ENCODE data around the gene GNA12.
A peak's percentile ranks its signal among the peaks of the same experiment; 100 is the strongest.
"Not testable (repeated sequence)": the region's sequence is repeated elsewhere in the genome, so short reads cannot be mapped to it uniquely, and the experiment has no call there.

GNA12 gene

DNA sequence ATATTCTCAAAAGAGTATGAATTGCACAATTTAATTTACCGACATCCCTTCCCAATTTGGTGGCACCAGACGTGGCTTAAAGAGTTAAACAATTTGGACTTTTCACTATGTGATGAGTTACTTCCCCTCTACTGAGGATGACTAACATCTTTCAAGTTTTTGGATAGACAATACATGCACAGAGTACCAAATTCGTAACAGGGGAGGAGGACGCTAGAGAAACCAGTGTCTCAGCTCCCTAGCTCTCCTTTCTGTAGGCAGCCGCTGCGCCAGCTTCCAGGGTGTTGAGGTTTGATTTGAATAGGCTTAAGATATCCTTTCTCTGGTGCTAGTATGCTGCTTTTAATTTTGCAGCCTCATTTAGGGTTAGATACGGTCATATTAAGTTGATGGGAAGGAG lies 69.2 kb downstream of the GNA12 start:
- DNase-seq = no peak

DNA sequence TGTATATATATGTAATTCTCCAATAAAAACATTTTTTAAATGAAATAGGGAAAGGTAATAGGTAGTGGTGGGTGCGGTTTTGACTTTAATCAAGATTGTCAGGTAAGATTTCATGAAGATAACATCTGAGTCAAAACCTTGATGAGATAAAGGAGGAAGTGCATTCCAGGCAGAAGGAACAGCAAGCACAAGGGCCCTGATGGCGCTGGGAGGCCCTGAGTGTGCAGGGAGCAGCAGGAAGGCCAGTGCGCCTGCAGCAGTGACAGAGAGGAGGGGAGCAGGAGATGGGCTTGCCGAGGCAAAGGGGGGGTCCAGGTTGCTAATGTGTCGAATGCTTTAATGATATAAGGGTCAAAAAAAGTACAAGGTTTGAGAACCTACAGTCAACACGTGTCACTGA lies 69.8 kb downstream of the GNA12 start:
- DNase-seq = no peak

DNA sequence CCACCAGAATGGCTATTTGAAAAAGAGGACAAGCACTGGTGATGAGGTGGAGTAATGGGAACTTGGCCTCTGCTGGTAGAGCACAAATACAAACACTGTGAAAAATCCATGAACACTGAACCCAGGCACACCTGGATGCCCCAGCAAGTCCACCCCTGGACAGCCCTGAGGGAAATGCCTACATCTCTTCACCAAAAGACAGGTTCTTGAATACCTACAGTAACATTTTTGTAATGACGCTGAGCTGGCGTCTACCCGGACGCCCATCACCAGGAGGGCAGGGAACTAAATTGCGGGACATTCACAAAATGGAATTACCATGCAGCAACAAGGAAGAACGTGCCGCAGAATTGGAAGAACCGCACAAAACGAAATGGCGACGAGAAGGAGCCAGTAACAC lies 70.5 kb downstream of the GNA12 start:
- DNase-seq = no peak

DNA sequence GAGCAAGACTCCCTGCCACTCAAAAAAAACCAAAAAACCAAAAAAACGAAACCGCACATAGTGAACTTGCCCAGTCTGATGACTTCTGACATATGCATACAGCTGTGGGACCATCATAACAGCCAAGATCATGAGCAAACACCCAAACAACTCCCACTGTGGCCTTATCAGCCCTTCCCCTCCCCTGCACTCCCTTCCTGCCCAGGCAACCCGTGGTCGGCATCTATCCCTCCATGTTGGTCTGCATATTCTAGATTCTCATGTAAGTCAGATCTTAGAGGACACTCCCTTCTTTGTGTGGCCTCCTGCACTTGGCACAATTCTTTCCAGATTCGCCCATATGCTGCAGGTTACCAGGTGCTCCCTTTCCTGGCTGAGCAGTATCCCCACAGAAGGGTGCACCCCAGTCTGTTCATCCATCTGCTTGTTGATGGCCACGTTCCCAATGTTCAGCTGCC lies 72.8 kb downstream of the GNA12 start:
- DNase-seq = no peak

DNA sequence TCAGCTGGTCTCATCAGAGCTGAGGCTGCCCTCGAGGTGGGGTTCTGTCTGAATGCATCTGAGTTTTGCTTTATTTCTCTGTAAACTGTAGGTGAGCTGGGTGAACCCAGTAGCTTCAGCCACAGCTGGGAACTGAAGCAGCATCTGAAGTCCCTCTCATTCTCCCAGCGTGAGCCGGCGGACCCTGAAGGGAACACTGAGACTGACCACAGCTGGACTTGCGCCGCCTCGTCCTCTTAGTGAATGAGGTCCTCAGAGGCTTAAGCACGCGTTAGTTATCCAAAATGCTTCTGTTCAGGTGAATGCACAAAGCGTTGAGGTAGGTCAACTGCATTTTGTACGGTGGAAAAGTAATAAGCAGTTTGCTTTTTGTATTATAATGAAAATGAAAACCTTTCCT lies 79.5 kb downstream of the GNA12 start:
- DNase-seq = no peak

DNA sequence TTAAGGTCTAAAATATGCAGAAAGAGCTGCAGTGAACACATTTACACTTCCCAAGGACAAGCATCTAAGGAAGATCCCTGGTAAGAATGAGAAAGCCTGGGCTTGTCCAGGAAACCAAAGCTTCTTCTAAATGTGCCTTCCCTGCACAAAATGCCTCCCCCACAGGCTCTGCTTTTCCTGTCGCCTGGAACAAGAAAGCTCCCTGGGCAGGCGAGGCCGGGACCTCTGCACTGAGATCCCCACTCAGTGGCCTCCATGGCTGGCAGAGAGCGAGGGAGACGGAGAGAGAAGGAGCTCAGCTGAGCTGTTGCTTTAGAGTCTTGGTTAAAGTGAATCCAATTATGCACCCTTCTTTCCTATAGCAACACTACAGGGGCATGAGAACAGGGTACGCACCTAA lies 80.5 kb downstream of the GNA12 start:
- no peak for DNase-seq

DNA sequence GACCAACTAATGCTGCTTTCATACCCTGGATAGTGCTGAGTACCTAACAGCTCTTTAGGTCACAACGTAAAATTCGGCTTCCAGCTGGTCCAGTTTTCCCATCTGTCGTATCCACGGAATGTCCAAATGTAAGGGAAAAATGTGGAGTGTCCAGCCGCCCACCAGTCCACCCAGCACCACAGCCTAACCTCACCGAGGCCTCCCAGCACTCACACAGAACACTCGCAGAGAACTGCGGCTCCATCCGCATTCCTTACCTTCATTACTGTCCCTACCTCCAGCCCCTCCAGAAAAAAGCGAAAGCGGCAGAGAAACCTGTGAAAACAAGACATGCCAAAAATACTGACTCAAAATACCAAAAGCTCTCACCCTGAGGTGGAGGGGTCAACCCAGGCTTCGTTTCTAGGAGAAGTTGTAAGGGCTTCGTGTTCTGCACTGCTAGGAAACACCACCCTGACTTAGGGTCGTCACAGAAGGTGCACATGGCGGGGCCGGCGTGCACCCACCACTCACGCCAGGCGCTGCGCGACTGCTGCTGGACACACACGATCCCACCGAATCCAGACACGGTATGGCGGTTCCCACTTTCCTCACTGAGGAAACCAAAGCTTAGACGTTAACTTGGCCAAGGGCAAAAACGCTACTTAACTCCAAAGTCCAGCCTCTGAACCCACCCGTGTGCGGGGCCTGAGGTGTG lies 82.2 kb downstream of the GNA12 start:
- no peak for DNase-seq

DNA sequence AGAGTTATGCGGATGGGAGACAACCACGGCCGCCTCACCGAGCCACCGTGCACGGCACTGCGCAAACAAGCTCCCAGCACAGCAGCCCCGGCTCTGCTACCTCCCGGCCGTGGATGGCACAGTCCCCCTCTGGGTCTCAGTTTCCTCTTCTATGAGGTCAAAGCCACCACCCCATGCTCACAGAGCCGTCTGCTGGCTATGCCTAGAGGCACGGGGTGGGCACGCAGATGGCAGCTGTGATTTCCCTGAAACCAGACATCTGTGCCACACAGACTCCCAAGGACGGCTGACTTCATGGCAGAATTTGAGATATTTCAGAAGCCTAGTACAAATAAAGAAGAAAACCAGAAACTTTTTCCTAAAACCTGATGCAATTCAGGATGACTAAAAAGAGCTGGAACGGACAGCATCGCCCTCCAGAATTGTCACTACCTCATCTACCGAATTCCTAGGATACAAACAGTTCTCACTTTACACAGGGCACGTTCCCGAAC lies 82.9 kb downstream of the GNA12 start:
- DNase-seq = no peak

DNA sequence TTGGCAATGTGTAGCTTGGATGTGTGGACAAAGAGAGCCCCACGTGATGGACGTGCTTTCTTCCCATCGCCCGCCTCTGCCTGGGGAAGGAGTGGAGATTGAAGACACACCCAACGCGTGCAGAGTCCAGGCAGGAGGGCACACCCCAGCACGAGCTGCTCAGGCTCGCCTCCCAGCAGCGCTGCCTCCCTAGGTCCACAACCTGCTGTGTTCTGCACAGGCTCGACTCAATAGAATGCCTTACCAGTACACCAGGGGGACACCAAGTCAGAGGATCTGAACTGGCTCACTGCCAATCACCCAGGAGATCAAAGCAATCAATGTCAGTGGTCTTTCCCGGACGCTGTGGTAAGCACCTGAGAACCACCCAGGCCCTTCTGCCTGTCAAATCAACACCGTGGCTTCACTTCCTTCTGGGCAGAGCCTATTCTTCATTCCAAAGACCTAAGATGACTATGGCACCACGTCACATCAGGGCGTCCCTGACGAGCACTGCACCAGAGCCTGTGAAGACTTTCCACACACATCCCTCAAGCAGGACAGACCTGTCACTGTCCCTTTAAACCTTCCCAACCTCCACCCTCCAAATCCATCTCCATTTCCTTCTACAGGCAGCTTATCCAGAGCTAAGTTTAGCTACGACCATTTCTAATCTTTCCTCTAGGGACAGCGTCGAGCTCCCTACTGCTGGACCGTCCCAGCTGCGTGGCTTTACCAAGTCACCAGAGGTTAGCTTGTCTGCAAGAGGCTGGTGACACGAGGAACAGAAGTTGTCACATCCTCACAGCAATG lies 83.8 kb downstream of the GNA12 start:
- peak; percentile 9 to 29 for DNase-seq

DNA sequence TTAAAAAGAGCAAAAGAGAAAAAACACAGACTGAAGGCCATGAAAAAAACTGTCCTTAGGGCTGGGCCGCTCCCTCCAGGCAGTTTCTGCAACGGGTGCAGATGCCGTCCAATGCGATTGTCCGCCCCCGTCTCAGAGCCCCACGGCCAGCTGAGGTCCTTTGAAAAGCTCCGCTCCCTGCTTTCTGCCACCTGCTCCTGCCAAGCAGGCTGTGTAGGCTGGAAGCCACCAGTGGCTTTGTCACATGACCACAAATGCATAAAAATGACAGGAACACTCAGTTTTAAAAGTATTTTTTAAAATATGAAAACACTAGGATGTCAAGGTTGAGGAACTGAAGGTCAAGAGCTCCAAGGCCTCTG lies 84.4 kb downstream of the GNA12 start:
- no peak for DNase-seq

DNA sequence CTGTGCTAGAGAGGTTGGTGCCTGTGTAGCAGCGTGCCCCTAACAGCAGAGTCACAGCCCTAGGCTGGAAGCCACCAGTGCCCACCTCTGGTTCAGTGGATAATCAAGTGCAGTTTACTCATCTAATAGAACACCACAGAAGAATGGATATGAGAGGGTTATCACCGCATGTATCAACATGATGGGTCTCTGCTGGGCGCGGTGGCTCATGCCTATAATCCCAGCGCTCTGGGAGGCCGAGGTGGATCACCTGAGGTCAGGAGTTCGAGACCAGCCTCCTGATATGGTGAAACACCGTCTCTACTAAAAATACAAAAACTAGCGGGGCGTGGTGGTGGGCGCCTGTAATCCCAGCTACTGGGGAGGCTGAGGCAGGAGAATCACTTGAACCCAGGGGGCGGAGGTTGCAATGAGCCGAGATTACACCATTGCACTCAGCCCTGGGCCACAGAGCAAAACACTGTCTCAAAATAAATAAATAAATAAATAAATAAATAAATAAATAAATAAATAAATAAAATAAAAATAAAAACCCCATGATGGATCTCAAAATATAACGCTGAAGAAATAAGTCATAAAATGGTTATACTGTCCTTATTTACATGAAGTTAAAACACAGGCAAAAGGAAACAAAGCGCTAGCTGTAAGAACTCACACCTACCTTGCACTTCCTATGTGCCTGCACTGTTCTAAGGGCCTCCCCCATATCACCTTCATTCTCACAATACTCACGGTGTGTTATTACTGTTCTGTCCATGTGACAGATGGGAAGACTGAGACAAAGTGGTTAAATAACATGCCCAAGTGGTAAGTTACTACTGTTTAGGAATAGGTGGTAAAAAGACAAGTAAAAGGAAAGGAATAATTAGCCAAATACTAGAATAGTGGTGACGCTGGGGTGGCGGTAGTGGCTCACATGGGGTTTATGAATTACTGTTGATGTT lies 85.2 kb downstream of the GNA12 start:
- DNase-seq = peak in 1 of 2 donors; percentile 14

DNA sequence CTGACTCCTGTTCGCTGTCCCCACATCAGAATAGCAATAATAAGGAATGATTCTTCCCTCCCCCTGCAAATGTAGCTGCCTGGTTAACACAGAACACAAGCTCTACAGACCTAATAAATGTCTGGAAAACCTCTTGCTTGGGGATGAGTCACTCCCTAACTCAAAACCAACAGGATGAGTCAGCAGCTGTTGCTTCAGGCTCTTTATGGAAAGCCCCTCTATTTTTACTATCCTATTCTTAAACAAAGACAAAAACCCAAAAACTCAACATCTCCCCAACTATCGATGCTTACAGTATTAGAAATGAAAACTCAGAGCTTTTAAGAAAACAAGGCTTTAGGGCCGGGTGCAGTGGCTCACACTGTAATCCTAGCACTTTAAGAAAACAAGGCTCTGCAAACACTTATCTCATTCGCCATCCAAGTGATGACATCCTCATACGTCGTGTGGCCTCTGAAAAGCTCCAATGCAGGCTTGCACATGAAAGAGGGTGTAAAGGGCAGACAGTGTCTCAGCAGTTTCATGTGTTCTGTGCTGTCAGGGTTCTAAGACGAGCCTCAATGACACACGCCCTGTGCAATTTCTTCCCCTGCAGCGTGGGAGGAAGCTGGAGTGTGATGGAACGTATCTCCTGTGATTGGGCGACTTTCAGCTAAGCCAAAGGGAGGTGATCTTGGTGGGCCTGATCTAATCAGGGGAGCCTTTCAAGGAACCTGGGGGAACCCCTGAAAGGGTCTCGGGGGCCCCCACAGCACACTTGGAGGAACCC lies 86.0 kb downstream of the GNA12 start:
- peak; percentile 32 to 53 for DNase-seq

DNA sequence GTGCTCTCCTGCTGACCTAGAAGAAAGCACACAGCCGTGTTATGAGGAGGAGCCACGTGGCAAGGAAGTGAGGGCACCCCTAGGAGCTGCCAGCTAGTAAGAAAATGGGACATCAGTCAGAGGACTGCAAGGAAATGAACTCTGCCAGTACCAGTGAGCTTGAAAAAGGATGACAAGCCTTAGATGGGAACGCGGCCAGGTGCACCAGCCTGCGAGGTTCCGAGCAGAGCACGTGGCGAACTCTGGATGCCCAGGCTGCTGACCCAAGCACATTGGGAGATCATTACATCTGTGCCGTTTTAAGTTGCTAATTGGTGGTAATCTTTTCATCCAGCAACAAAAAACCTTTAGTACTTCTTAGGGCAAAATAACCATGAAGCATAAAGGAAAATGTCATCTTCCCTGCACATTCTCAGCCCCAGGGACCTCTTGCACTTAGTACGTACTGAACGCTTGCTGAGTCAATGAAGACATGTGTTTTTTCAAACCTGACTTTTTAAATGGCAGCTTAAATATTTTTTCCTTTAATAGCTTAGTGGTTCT lies 86.7 kb downstream of the GNA12 start:
- no peak for DNase-seq

DNA sequence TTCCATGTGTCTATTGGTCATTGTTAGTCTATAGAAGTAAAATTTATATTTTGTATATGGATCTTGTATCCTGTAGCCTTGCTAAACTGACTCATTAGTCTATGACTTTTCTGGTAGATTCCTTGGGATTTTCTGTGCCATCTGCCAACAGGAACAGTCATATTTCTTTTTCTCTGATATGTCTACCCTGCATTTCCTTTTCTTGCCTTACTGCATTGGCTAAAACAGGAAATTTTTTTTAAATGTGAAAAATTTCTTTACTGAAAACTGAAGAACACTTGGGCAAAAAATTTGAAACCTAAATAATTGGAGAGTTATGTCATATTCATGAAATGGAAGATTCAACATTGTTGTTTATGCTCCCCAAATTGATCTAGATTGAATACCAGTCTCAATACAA lies 88.6 kb downstream of the GNA12 start:
- no peak for DNase-seq

DNA sequence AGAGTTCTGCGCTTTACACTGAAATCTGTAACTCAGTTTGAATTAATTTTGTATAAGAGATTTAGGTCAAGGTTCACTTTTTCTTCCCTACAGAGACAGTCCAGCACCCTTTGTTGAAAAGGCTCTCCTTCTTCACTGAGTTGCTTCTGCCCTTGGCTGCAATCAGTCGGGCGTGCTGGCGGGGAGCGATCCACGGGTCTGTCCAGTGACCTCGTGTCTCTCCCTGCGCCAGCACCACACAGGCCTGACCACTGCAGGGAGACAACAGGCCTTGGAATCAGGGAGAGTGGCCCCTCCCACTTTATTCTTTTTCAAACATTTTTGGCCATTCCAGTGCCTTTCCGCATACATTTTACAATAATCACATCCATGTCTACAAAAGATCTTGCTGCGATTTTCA lies 89.2 kb downstream of the GNA12 start:
- DNase-seq = no peak

DNA sequence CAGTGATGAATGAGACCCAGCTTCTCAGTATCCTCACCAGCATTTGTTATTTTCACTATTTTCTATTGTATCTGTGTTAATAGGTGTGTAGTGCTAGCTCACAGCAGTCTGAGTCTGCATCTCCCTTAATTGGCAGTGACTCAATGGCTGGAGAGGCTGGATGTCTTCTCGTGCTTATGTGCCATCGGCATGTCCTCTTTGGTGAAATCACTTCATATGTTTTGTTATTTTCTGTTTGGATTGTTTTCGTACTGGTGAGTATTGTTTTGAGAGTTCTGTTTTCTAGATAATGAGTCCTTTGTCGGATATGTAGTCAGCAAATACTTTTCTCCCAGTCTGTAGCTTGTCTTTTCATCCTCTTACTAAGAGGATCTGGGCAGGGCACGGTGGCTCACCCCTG lies 90.0 kb downstream of the GNA12 start:
- DNase-seq = no peak

DNA sequence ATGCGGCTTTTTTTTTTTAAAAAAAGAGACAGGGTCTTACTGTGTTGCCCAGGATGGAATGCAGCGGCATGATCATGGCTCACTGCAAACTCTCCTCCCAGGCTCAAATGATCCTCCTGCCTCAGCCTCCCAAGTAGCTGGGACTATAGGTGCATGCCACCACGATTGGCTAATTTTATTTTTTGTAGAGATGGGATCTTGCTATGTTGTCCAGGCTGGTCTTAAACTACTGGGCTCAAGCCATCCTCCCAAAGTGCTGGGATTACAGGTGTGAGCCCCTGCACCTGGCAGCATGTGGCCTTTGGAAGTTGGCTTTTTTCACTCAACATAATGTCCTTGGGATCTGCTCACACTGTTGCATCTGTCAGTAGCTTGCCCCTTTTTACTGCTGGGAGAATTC lies 91.0 kb downstream of the GNA12 start:
- DNase-seq = no peak

DNA sequence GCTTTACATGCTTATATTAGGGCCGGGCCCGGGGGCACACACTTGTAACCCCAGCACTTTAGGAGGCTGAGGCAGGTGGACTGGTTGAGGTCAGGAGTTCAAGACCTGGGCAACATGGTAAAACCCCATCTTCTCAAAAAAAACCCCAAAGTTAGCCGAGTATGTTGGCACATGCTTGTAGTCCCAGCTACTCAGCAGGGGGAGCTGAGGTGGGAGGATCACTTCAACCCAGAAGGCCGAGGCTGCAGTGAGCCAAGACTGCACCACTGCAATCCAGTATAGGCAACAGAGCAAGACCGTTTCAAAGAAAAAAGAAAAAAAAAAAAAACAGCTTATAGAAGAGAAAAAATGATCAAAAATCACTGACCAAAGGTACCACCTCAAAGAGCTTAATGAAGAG lies 93.0 kb downstream of the GNA12 start:
- DNase-seq = no peak

DNA sequence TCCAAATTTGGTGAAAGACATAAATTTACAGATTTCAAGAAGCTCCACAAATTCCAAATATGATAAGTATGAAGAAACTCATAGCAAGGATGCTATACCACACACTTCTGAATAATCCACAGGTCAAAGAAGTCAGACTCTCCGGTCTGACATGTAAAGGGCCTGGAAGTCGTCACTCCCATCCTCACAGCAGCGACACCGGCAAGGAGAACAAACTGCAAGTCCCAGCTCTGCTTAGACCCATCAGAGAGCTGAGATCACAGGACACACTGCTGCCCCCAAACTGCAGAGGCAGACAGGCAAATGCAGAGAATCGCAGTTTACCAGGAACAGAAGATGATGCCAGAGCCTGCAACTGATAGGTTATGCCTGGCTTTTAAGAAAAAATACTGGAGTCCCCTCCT lies 94.1 kb downstream of the GNA12 start:
- no peak for DNase-seq

DNA sequence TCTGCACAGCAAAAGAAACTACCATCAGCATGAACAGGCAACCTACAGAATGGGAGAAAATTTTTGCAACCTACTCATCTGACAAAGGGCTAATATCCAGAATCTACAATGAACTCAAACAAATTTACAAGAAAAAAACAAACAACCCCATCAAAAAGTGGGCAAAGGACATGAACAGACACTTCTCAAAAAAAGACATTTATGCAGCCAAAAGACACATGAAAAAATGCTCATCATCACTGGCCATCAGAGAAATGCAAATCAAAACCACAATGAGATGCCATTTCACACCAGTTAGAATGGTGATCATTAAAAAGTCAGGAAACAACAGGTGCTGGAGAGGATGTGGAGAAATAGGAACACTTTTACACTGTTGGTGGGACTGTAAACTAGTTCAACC lies 95.4 kb downstream of the GNA12 start:
- DNase-seq = not testable (repeated sequence)

DNA sequence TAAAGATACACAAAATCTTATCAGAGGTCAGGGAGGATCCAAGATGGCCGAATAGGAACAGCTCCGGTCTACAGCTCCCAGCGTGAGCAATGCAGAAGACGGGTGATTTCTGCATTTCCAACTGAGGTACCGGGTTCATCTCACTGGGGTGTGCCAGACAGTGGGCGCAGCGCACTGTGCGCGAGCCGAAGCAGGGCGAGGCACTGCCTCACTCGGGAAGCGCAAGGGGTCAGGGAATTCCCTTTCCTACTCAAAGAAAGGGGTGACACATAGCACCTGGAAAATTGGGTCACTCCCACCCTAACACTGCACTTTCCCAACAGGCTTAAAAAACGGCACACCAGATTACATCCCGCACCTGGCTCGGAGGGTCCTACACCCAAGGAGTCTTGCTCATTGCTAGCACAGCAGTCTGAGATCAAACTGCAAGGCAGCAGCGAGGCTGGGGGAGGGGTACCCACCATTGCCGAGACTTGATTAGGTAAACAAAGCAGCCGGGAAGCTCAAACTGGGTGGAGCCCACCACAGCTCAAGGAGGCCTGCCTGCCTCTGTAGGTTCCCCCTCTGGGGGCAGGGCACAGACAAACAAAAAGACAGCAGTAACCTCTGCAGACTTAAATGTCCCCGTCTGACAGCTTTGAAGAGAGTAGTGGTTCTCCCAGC lies 100.5 kb downstream of the GNA12 start:
- DNase-seq = not testable (repeated sequence)
